ENCODE results near the gene PPARA. TPM values are rescaled to one million over a fixed set of nuclear protein-coding genes. Genes with fewer than 3 reads are reported as not detected.

Gene PPARA
- total RNA-seq, 1 donor from 2014 or later, result 7.5 TPM

DNA sequence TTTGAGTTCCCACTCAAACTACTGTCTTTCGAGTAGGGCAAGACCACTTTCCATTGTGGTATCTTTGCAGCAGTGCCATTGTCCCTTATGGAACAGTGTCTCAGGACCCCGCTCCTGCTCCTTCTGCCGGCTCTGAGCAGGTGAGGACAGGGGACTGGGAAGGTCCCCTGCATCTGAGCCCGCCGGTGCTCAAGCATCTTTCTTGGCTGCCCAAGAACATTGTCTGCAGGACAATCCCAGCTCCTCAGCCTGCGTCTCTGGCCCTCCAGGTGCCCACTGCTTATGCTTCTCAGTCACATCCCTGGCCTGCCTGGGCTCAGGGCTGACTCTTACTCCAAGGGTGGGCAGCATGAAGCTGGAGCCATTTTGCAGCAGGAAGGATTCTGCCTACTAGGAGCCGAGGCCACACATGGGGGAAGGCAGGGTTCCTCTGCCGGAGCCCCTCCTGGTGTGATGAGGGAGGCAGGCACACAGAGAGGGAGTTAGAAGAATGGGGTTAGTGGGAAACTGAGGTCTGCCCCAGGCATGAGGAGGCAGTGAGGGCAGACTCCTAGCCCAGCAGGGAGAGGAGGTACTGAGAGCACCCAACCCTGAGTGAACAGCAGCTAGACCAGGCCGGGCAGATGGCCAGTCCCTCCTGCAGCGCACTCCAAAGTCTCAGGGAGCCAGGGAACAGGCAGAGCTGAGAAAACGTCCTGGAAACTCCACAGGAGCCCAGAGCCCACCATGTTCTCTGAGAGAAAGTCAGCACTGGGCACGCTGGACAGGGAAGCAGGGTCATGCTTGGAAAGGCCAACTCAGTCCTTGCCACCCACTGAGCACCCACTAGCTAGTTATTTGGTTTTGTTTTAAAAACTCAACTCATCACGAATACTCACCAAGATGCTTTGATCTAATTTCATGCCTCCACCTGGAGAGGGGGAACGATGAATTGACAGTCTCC lies 7.5 kb upstream of the PPARA start:
- no peak for DNase-seq (ENCODE audit: low read depth, low spot score)

DNA sequence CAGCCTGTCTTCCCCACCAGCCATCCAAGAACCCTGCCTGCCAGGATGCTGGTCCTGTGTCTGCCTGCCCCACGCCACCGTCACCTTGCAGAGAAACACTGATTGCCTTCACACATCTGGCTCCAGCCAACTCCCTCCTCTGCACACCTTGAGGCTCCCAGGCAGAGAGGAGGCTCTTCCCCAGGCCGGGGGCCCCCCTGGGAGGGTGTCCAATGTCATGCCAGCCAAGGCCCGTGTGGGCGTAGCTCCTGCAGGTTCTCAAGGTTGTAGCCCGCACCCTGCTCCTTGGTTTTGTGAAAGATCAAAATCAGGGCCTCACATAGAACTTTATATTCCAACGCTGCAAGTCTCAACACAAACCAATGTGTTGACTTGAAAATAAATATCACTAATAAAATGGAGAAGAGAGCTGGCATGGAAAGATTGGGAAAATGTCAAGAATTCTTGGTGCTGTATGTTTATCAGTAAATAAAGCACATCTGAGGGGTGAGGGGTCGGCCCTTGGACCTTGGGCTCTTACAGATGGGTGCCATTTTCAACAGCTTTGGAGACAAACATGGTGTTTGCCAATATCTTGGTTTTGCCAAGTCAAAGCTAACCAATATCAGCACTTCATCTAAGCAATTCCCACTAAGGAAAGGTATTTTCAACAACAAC lies 6.7 kb upstream of the PPARA start:
- DNase-seq (ENCODE audit: low read depth, low spot score), result no peak

DNA sequence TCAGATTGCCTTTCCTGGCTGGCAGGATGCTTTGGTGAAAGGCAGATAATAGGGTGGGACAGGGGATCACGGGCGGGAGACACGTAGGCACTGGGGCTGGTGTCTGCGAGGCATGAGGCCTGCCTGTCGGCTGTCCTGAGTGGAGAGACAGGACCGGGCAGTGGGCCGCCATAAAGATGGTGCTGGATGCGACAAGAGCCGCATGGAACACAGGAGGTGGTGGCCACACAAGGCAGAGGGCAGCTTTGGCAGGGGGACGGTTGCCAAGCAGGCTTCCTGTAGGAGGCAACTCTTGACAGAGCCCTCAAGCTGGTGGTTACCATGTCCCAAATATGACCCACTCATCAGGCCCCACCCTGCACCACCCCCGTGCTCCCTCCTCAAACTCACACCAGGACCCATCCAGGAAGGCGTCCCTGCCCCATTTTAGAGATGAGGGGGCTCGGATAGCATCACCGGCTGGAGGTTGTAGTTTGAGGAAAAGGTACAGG lies 4.9 kb upstream of the PPARA start:
- DNase-seq (ENCODE audit: low read depth, low spot score), result no peak

DNA sequence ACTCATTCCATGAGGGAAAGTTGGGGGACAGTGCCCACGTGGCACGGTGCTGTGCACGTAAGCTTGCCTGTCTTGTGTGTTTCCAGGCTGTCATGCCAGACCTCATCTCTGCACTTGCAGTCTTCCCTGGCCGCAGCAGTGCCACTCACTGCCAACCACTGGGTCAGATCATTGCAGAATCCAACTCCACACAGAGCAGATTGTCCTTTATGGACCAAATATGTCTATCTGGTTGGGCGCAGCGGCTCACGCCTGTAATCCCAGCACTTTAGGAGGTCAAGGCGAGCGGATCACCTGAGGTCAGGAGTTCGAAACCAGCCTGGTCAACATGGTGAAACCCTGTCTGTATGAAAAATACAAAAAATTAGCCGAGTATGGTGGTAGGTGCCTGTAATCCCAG lies 4.4 kb upstream of the PPARA start:
- DNase-seq (ENCODE audit: low read depth, low spot score), result no peak

DNA sequence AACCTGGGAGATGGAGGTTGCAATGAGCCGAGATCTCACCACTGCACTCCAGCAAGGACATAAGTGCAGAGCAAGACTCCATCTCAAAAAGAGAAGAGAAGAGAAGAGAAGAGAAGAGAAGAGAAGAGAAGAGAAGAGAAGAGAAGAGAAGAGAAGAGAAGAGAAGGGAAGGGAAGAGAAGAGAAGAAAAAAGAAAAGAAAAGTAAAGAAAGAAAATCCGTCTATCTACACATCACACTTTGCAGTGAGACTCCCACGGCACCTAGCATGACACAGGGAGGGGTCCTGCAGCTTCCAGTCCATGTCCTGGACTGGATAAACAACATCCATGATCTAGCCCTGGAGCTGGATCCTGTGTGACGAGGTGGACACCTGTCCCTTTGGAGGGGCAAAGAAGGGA lies 4.0 kb upstream of the PPARA start:
- DNase-seq (ENCODE audit: low read depth, low spot score), result no peak

DNA sequence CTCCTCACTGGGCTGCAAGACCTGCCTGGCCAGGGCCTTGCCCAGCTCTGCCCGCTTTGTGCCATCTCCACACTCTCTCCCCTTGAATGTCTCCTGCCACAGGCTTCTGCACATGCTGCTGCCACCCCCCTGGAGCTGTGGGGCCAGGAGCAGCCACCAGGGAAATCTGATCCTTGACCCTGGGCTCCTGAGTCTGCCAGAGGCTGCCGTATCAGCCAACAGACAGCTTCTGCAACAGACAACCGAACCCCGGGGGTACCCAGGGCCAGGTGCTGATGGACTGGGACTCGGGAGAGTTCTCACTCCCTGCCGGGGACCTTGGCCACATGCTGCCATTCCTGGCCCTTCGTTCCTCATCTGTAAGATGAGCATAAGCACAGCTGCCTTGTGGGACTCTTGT lies 3.3 kb upstream of the PPARA start:
- no peak for DNase-seq (ENCODE audit: low read depth, low spot score)

DNA sequence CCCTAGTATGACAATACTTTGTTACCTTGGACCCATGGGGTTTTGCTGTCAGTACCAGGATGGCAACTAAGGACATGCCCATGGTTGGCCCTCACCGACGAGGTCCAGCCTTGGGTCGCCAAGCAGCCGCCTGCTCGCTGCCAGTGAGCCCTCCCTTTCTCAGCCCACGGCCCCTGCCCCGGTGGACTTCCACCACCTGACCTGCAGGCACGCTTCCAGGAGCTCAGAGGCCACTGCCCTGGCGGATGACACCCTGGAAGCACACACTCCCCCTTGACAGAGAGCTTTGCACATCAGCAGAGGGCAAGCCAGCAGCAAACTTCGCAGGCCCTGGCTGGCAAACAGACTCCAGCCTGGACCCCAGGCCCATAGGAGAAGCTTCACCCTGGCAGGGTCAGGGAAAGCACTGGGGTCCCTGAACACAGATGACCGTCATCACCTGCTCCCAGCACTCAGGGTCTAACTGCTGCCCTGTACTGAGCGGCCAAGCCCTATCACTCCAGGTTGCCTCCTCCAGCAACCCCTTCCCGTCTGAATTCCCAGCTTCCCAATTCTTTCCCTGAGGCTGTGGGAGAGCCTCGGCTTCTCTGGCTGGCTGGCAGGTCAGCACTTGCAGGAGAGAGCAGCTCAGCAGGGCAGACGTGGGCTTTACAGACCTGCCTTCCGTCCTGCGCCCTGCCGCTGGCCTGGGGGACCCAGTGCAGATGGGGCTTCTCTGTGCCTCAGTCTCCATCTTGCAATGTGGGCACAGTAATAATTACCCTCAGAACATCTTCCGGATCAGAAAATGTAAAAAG lies 2.7 kb upstream of the PPARA start:
- no peak for DNase-seq (ENCODE audit: low read depth, low spot score)

DNA sequence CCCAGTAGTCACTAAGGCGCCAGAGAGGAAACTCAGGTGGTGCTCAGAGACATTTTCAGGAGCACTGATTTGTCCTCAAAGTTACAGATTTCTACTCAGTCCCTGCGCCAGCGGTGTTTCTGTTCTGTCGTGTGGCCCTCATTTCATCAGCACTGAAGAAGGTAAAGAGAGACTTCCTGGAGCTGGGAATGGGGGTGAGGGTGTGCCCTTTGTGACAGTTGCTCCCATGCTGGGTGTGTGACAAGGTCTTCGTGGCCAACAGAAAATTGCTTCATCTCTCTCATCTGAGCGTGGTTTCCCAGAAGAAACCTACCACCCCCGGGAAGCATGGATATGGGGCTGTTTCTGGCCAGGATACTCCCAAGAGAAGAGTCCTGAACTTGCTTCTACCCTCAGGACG lies 2.0 kb upstream of the PPARA start:
- no peak for DNase-seq (ENCODE audit: low read depth, low spot score)

GRCh38 chr22:46148816-46149511 lies 1.4 kb upstream of the PPARA start:
- no peak for DNase-seq (ENCODE audit: low read depth, low spot score)

DNA sequence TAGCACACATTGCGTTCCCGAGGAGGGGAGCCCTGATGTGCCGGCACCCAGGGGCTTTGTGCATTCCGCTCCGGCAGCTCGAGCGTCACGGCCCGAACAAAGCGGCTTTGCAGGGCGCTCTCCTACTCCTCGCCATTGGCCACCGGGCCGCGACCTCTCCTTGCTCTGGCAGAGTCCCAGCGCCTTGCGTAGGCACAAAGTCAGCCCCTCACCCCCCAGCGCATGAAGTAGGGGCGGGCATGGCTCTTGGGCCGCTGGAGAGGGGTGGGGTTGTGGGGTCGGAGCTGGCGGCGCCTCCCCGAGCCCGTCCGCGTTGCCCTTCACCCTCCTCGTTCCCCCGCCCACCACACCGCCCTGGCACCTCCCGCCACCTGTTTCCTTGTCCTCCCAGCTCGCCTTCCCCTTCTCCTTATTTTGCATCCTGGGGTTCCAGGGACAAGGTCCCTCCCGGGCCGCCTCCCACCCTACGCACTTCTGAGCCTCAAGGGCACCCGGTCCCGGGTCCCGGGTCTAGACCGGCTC lies 753 bp upstream of the PPARA start:
- no peak for DNase-seq (ENCODE audit: low read depth, low spot score)

DNA sequence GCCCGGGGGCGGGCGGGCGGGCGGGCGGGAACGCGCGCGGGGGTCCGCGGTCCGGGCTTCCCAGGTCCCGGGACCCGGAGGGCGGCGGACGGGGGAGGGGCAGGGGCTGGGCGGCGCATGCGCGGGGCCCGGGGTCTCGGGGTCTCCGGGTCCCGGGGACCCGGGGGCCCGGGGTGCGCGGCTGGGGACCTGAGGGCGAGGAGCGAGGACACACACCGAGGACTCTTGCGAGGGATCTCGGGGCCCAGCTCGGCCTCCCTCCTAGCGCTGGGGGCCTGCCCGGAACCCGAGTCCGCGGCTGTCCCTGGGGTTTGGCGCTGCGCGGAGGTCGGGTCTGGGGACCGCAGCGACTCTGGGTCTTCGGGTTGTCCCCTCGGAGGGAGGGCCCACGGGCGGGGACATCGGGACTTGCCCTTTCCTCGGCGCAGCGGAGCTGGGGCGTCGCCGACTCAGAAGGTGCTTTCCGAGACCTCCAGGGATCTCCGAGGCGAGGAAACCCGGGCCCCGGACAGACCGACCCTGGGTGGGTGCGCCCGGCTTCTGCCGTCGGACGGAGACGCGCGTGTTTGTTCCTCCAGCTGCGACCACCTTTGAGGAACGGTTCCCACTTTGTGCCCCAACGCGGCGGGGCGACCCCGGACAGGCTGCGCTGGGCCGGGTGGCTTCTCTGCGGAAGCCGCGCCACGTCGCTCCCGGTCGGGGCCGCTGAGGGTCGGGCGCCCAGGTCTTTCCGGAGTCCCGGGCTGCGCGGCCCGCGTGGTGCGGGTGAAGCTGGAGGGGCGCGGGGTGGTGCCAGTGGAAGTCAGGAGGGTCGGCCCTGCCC lies 540 bp downstream of the PPARA start:
- no peak for DNase-seq (ENCODE audit: low read depth, low spot score)

- no peak for DNase-seq (ENCODE audit: low read depth, low spot score)
Observed at GRCh38 chr22:46153930-46154329, 3.6 kb downstream of the PPARA start.

DNA sequence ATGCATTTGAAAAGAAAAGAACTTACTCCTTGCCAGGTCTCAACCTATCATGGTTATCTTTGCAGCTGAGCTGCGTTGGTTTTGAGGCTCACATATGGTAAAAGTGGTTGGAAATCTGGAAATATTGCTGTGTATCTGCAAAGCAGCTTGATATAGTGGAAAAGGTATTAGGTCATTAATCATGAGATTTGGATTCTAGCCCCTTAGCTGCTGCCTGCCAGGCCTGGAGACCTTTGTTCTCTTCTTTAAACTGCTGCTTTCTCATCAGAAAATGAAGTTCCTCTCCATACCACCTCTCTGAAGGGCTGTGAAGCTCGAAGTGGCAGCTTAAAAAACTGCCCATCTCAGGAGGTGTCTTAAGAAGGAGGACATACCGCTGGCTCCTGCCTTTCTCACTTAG lies 5.7 kb downstream of the PPARA start:
- no peak for DNase-seq (ENCODE audit: low read depth, low spot score)

- DNase-seq (ENCODE audit: low read depth, low spot score), result no peak
Observed at GRCh38 chr22:46158283-46158682, 8.0 kb downstream of the PPARA start.

GRCh38 chr22:46159212-46159611 lies 8.9 kb downstream of the PPARA start:
- no peak for DNase-seq (ENCODE audit: low read depth, low spot score)

- no peak for DNase-seq (ENCODE audit: low read depth, low spot score)
Observed at GRCh38 chr22:46159777-46160176, 9.5 kb downstream of the PPARA start.

DNA sequence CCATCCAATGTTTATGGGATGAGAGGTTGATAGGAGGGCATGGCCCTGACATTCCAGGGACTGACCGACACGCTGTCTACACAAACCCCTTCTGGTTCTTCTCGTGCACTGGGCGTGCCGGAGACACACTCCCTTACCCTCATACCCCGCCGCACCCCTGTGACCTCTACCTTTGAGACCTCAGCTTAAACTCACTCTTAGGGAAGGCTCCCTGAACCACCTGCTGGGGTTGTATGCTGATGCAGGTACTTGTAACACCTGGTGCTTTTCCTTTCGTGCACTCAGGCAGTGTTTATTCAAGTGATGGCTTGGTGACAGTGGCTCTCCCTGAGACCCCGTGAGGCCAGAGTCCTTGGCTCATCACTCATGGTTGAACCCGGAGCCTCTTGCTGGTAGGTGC lies 12.0 kb downstream of the PPARA start:
- no peak for DNase-seq (ENCODE audit: low read depth, low spot score)

- DNase-seq (ENCODE audit: low read depth, low spot score), result no peak
Observed at GRCh38 chr22:46162771-46163556, 12.6 kb downstream of the PPARA start.

DNA sequence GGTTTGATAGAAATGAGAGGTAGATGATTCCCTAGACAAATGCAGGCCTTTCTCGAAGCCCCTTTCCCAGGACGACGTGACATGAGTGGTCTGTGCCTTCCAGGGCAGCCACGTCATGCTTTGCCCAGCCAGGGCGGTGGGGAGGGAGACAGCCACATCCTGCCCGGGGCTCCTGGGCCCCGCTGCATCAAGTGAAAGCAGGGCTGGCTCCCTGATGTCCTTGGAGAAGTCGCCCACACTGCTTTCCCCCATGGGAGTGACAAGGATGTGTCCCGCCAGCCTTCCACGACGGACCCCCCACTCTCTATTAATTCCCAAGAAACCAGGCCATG lies 13.2 kb downstream of the PPARA start:
- no peak for DNase-seq (ENCODE audit: low read depth, low spot score)

DNA sequence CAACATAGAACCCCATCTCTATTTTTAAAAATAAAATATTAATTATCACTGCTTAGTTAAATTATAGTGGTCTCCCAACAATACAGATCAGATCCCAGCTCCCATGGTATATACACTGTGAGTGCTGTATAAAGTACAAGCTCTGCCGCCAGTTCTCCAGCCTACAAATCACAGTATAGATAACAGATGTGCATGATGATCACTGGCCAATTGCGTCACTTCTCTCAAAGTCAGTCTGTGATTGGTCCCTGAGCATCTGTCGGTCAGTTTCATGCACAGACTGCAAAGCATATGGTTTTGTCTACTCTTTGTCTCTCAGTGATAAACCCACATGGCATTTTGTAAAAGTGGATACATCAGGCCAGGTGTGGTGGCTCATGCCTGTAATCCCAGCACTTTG lies 15.7 kb downstream of the PPARA start:
- no peak for DNase-seq (ENCODE audit: low read depth, low spot score)
